Neuronal stem cell (in vitro differentiated cells): Measurements from ENCODE around the gene EDAR.

Experiments used
- DNase-seq: peaks from one replicate; pipeline ENCODE4 v3.0.0-alpha.2; 2013; ENCODE audit warnings: low spot score
- H2AFZ ChIP-seq: one replicate; pipeline ENCODE4 v1.6.1; 2013; ENCODE audit warnings: mild to moderate bottlenecking, low read length, inconsistent platforms
- H2AK5ac ChIP-seq: 2 replicates; pipeline ENCODE4 v1.6.1; 2013; ENCODE audit warnings: low read depth, mild to moderate bottlenecking, inconsistent platforms, low read length, moderate library complexity, mixed read lengths
- H2BK120ac ChIP-seq: 2 replicates; pipeline ENCODE4 v1.6.1; 2013; ENCODE audit warnings: low read depth, mild to moderate bottlenecking, inconsistent platforms, low read length, moderate library complexity, mixed read lengths
- H2BK12ac ChIP-seq: one replicate; pipeline ENCODE4 v1.6.1; 2013; ENCODE audit warnings: low read length, inconsistent platforms
- H2BK15ac ChIP-seq: 2 replicates; pipeline ENCODE4 v1.6.1; 2013; ENCODE audit warnings: mild to moderate bottlenecking, low read length, inconsistent platforms, mixed read lengths
- H2BK5ac ChIP-seq: one replicate; pipeline ENCODE4 v1.6.1; 2013; ENCODE audit warnings: inconsistent platforms, mild to moderate bottlenecking, low read length, moderate library complexity
- H3K14ac ChIP-seq: one replicate; pipeline ENCODE4 v1.6.1; 2013; ENCODE audit warnings: low read length, inconsistent platforms
- H3K18ac ChIP-seq: 2 replicates; pipeline ENCODE4 v1.6.1; 2013; ENCODE audit warnings: low read length, inconsistent platforms
- H3K23ac ChIP-seq: 2 replicates; pipeline ENCODE4 v1.6.1; 2013; ENCODE audit warnings: low read depth, mild to moderate bottlenecking, mixed read lengths, low read length, inconsistent platforms; ENCODE audit not compliant: poor library complexity
- H3K27ac ChIP-seq: replicated peaks from 3 replicates; pipeline ENCODE4 v1.5.1; 2013; ENCODE audit warnings: low read length, inconsistent platforms
- H3K27me3 ChIP-seq, 3 experiments: 2 replicates each; pipeline ENCODE4 v1.6.1; 2013; ENCODE audit warnings: low read length in 3 of 3, mild to moderate bottlenecking in 2 of 3, inconsistent platforms in 1 of 3, low read depth in 1 of 3, mixed read lengths in 1 of 3, moderate library complexity in 1 of 3; ENCODE audit not compliant: control insufficient read depth in 3 of 3, insufficient read depth in 3 of 3
- H3K36me3 ChIP-seq, 2 donors: replicated peaks in 1 of 2; 2 replicates each; pipeline ENCODE4 v1.6.1; 2013; ENCODE audit warnings: low read length in 2 of 2; ENCODE audit not compliant: control insufficient read depth in 2 of 2, insufficient read depth in 2 of 2
- H3K4ac ChIP-seq: 2 replicates; pipeline ENCODE4 v1.6.1; 2013; ENCODE audit warnings: inconsistent platforms, mild to moderate bottlenecking, low read length, moderate library complexity
- H3K4me1 ChIP-seq, 2 donors: 1 replicate in 1 of 2; 2 replicates in 1 of 2; pipeline ENCODE4 v1.6.1; 2013; ENCODE audit warnings: low read length in 2 of 2, low read depth in 1 of 2; ENCODE audit not compliant: control insufficient read depth in 2 of 2, insufficient read depth in 1 of 2
- H3K4me2 ChIP-seq: one replicate; pipeline ENCODE4 v1.6.1; 2013; ENCODE audit warnings: mild to moderate bottlenecking, low read length, inconsistent platforms; ENCODE audit not compliant: insufficient read depth, poor library complexity, severe bottlenecking
- H3K4me3 ChIP-seq, 2 donors: 2 replicates each; pipeline ENCODE4 v1.5.1; 2013; ENCODE audit warnings: low read length in 2 of 2, mild to moderate bottlenecking in 2 of 2, inconsistent platforms in 1 of 2, moderate library complexity in 1 of 2
- H3K79me1 ChIP-seq: one replicate; pipeline ENCODE4 v1.6.1; 2013; ENCODE audit warnings: low read depth, mild to moderate bottlenecking, inconsistent platforms, low read length, moderate library complexity
- H3K9ac ChIP-seq: one replicate; pipeline ENCODE4 v1.6.1; 2013; ENCODE audit warnings: mild to moderate bottlenecking, low read depth, low read length, inconsistent platforms; ENCODE audit not compliant: poor library complexity
- H3K9me3 ChIP-seq, 2 donors: replicated peaks in 1 of 2; 2 replicates each; pipeline versions ENCODE3 to v1.6.1; 2013; ENCODE audit warnings: low read length in 2 of 2, mild to moderate bottlenecking in 2 of 2, inconsistent platforms in 1 of 2, low read depth in 1 of 2, mixed read lengths in 1 of 2, moderate library complexity in 1 of 2; ENCODE audit not compliant: control insufficient read depth in 2 of 2, insufficient read depth in 1 of 2
- H4K8ac ChIP-seq: one replicate; pipeline ENCODE4 v1.6.1; 2013; ENCODE audit warnings: low read depth, mild to moderate bottlenecking, inconsistent platforms, low read length, moderate library complexity
- H4K91ac ChIP-seq: one replicate; pipeline ENCODE4 v1.6.1; 2013; ENCODE audit warnings: low read length, low read depth, mild to moderate bottlenecking, inconsistent platforms; ENCODE audit not compliant: poor library complexity
- WGBS, 2 donors: extraction: QIAGEN DNeasy Blood & Tissue Kit; methylation state at CpG; one replicate each; pipeline ENCODE4 v1.1.7; 2013; ENCODE audit warnings: missing lambda C conversion rate in 2 of 2, mixed read lengths in 1 of 2; ENCODE audit not compliant: insufficient read length in 2 of 2, insufficient replicate concordance in 1 of 2; ENCODE audit errors: extremely low coverage in 2 of 2; 5-methylcytosine and 5-hydroxymethylcytosine counted together

Gene EDAR

GRCh38 chr2:108933691-108934117 lies 55.3 kb downstream of the EDAR start:
- H3K4me3 ChIP-seq = no peak overlapping the region
- no peak overlapping the region for H2BK120ac ChIP-seq

DNA sequence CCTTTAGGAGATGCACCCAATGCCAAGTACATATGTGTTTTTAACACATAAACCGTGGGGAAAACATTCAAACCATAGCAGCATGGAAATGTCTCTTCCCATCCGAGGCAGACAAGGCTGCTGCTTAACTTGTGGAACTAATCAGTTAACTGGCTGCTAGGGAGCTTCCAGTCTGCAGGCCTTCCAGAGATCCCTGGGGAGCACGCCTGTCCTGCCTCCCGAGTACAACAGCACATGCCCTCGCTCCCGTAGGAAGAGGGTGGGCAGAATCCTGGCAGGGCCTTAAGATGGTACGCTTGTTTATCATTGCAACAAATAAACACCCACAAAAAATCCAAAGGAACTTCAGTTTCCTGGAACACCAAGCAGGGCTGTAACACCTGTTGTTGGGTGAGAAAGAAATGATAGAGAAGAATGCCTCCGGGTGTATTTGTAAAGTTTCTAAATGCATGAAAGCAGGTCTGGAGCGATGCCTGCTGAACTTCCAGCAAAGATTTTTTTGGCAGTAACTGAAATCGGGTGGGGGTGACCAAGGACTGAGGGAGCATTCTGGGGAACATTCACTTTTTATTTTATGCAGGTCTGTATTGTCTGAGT lies 56.2 kb downstream of the EDAR start:
- Histone ChIP-seq H3K14ac (no peak overlapping the region), H3K4me3 (no peak overlapping the region), H2AFZ (no peak overlapping the region), H3K4ac (no peak overlapping the region), H2BK12ac (no peak overlapping the region), H3K9me3 (peaks cover 0 to 2% of the 10 kb centered on the region in 2 donors), H3K79me1 (no peaks in the 10 kb centered on the region), H2AK5ac (no peak overlapping the region), H4K8ac (no peak overlapping the region), H3K18ac (no peak overlapping the region), H4K91ac (no peak overlapping the region), H3K36me3 (no peaks in the 10 kb centered on the region), H3K27ac (no peak overlapping the region), H3K23ac (no peak overlapping the region), H2BK15ac (no peak overlapping the region), H2BK120ac (no peak overlapping the region), H3K4me1 (peaks cover 7 to 22% of the 10 kb centered on the region in 2 donors), H3K9ac (no peak overlapping the region), H2BK5ac (no peak overlapping the region), H3K4me2 (no peak overlapping the region), H3K27me3 (peaks cover 0 to 24% (median 23%) of the 10 kb centered on the region in 3 experiments)
- no CpG with 5 or more reads among the region's 10 CpGs for WGBS, 2 donors
- no peak for DNase-seq

More at GRCh38 chr2:108933691-108934117, 55.3 kb downstream of the EDAR start:
- H3K23ac ChIP-seq = no peak overlapping the region
- H3K9ac ChIP-seq = no peak overlapping the region
- no peak overlapping the region for H2AK5ac ChIP-seq
- H2BK12ac ChIP-seq = no peak overlapping the region
- no peaks in the 10 kb centered on the region for H3K79me1 ChIP-seq
- H3K27ac ChIP-seq = no peak overlapping the region
- no peak overlapping the region for H3K4me2 ChIP-seq
- H3K18ac ChIP-seq = peak overlapping the region; percentile 40
- H3K14ac ChIP-seq = no peak overlapping the region
- no peak overlapping the region for H4K8ac ChIP-seq
- peaks cover 0 to 26% (median 24%) of the 10 kb centered on the region in 3 experiments for H3K27me3 ChIP-seq
- no peak overlapping the region for H2AFZ ChIP-seq
- DNase-seq = no peak
- H2BK15ac ChIP-seq = no peak overlapping the region
- no peak overlapping the region for H4K91ac ChIP-seq
- no peaks in the 10 kb centered on the region for H3K36me3 ChIP-seq
- H2BK5ac ChIP-seq = no peak overlapping the region
- no CpG with 5 or more reads among the region's 11 CpGs for WGBS, 2 donors
- peaks cover 7 to 22% of the 10 kb centered on the region in 2 donors for H3K4me1 ChIP-seq
- H3K4ac ChIP-seq = no peak overlapping the region
- H3K9me3 ChIP-seq = peaks cover 0 to 2% of the 10 kb centered on the region in 2 donors

DNA sequence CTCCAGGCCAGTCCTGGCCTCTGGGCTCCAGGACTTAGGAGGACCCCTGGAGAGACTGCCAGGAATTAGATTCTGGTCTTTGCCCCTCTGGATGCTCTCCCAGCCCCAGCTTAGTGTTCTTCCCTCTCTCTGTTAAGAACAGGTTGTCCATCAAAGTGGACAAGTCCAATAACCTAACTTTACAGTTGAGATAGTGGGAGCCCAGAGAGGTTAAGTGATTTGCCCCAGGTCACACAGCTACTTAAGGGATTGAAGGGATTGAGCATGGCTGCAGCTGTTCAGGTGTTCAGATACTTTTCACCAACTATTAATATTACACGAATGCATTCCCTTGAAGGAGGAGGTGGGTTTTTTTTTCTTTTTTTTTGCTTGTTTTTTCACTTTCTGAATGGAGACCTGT lies 57.6 kb downstream of the EDAR start:
- Histone ChIP-seq H3K79me1 (no peaks in the 10 kb centered on the region), H3K9ac (no peak overlapping the region), H2BK5ac (no peak overlapping the region), H3K23ac (no peak overlapping the region), H3K27ac (no peak overlapping the region), H3K4me2 (no peak overlapping the region), H3K27me3 (peaks cover 0 to 25% (median 11%) of the 10 kb centered on the region in 3 experiments), H3K36me3 (no peaks in the 10 kb centered on the region), H2BK12ac (no peak overlapping the region), H2BK15ac (no peak overlapping the region), H3K4ac (no peak overlapping the region), H3K4me1 (peaks cover 7 to 22% of the 10 kb centered on the region in 2 donors), H4K91ac (no peak overlapping the region), H3K4me3 (no peak overlapping the region), H2BK120ac (no peak overlapping the region), H4K8ac (no peak overlapping the region), H3K14ac (no peak overlapping the region), H3K18ac (no peak overlapping the region), H2AK5ac (no peak overlapping the region), H2AFZ (no peak overlapping the region), H3K9me3 (peaks cover 0 to 2% of the 10 kb centered on the region in 2 donors)
- DNase-seq = no peak
- WGBS, 2 donors = no CpG with 5 or more reads among the region's 1 CpG

DNA sequence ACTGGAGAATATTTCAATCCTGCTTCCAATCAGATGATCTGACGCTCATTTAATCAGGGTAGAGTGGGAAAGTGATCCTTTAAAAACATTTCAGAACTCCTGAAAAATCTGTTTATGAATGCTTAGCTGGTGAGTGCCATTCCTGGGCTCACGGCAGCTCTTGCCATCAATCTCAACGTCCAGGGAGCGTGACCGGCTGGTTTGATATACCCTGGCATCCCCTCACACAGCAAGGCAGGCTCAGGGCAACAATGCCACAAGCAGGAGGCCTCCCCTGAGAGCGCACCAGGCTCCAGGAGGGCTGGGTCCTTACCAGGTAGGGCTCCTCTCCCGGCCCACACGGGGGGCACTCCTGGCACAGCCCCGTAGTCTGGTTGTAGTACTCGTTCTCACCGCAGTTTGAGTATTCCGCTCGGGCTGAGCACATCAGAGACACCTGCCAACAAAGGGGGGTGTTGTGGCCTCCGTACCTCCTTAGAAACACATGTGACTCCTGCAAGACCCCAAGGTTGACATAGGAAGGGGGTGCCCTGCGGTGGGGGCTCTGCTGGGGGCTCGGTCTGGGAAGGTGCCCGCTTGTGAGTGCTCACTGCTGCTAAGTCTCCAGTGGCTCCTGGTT lies 59.1 kb downstream of the EDAR start:
- Histone ChIP-seq H2BK5ac (no peak overlapping the region), H4K8ac (no peak overlapping the region), H3K27me3 (peaks cover 0 to 30% (median 6%) of the 10 kb centered on the region in 3 experiments)

More for the DNA sequence above, 59.1 kb downstream of the EDAR start:
- Histone ChIP-seq H3K36me3 (no peaks in the 10 kb centered on the region), H2BK12ac (no peak overlapping the region), H3K79me1 (no peaks in the 10 kb centered on the region), H3K27ac (no peak overlapping the region), H2AK5ac (no peak overlapping the region), H4K91ac (no peak overlapping the region), H3K14ac (no peak overlapping the region), H3K4me3 (no peak overlapping the region), H3K9ac (no peak overlapping the region), H2AFZ (no peak overlapping the region), H3K9me3 (peaks cover 0 to 2% of the 10 kb centered on the region in 2 donors), H3K18ac (no peak overlapping the region), H3K4me2 (no peak overlapping the region), H3K4ac (no peak overlapping the region), H3K4me1 (peaks cover 2 to 9% of the 10 kb centered on the region in 2 donors), H3K23ac (no peak overlapping the region), H2BK120ac (no peak overlapping the region), H2BK15ac (no peak overlapping the region)
- WGBS, 2 donors = no CpG with 5 or more reads among the region's 17 CpGs
- DNase-seq = no peak
